ENCODE results near the gene ABR.

DNA sequence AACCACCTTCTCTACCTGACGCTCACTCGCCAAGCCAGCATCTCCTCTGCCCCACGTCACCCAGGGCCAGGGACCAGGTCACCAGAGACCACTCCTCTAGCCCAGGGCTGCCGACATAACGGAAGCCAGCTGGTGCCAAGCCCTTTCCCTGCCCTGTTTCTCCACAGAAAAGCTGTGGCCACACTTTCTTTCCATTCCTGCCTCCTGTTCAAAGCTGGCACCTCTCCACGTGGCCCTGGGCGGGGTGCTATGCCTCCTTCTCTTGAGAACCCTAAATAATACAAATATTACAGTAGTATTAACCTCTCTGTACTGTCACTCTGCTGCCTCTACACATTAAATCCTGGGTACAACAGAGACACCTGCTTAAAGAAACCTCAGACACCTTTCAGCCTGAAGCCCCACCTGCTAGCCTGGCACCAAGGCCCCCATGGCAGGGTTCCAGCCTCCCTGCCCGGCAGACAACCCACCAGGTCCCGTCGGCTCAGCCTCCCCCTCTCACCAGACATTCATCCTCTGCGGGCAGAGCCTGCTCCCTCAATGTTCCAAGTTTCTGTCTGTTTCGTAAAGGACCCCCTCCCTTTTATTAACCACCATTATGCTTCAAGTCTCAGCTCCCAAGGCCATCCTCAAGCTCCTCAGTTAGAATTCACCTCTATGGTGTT, 120.5 kb downstream of the ABR start:
- TF ChIP-seq, protein P1, sequence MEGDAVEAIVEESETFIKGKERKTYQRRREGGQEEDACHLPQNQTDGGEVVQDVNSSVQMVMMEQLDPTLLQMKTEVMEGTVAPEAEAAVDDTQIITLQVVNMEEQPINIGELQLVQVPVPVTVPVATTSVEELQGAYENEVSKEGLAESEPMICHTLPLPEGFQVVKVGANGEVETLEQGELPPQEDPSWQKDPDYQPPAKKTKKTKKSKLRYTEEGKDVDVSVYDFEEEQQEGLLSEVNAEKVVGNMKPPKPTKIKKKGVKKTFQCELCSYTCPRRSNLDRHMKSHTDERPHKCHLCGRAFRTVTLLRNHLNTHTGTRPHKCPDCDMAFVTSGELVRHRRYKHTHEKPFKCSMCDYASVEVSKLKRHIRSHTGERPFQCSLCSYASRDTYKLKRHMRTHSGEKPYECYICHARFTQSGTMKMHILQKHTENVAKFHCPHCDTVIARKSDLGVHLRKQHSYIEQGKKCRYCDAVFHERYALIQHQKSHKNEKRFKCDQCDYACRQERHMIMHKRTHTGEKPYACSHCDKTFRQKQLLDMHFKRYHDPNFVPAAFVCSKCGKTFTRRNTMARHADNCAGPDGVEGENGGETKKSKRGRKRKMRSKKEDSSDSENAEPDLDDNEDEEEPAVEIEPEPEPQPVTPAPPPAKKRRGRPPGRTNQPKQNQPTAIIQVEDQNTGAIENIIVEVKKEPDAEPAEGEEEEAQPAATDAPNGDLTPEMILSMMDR (conservative IDR thresholded peaks at IDR 0.05; ENCODE audit: low read length) = no peak
- TF ChIP-seq EZH2phosphoT487 (IDR thresholded peaks at IDR 0.05; ENCODE audit: borderline replicate concordance) = no peak

Data from Loucy (cell line).